CD4-positive, alpha-beta T cell (primary cell): ENCODE measurements around the gene FAAH2. TPM values are rescaled to one million over a fixed set of nuclear protein-coding genes. Genes with fewer than 3 reads are reported as not detected.

Experiments used
- ATAC-seq: fragments of 200-7000 bp; cut with Tn5 transposase; one replicate; pipeline ENCODE4 v1.10.0; 2022; ENCODE audit warnings: mild to moderate bottlenecking; ENCODE audit not compliant: poor library complexity
- CTCF ChIA-PET: fragments of 350-600 bp; sonication (Branson Sonifier 250); formaldehyde crosslinking; loops from one replicate; lab custom pipeline; 2021; ENCODE audit warnings: antibody characterized with exemption, inconsistent platforms; lab: Charles Lee
- POLR2A ChIA-PET: fragments of 350-600 bp; sonication (Branson Sonifier 250); formaldehyde crosslinking; loops from one replicate; lab custom pipeline; 2021; ENCODE audit warnings: antibody characterized with exemption, inconsistent platforms; lab: Charles Lee
- DNase-seq, 14 experiments: peaks; one replicate each; pipeline ENCODE4 v3.0.0-alpha.2; 2013 to 2020; ENCODE audit warnings: mixed read lengths in 2 of 14
- H3K27ac ChIP-seq, 2 donors: one replicate each; pipeline versions ENCODE4 v1.5.1 to v1.7.0; 2013; ENCODE audit warnings: low read length in 2 of 2, low read depth in 1 of 2, mild to moderate bottlenecking in 1 of 2
- H3K27me3 ChIP-seq, 2 experiments: 1 replicate in 1 of 2; 2 replicates in 1 of 2; pipeline versions ENCODE4 v1.6.1 to v1.7.0; 2013; ENCODE audit warnings: low read length in 2 of 2, control low read depth in 1 of 2, mild to moderate bottlenecking in 1 of 2, moderate library complexity in 1 of 2; ENCODE audit not compliant: insufficient read depth in 2 of 2, control insufficient read depth in 1 of 2
- H3K36me3 ChIP-seq: one replicate; pipeline ENCODE4 v1.6.1; 2013; ENCODE audit warnings: low read length, control low read depth; ENCODE audit not compliant: insufficient read depth
- H3K4me1 ChIP-seq: one replicate; pipeline ENCODE4 v1.6.1; 2013; ENCODE audit warnings: low read length, control low read depth; ENCODE audit not compliant: insufficient read depth
- H3K4me3 ChIP-seq: one replicate; pipeline ENCODE4 v1.5.1; 2013; ENCODE audit warnings: mild to moderate bottlenecking, low read length, moderate library complexity
- H3K9me3 ChIP-seq, 2 experiments: 1 replicate in 1 of 2; 2 replicates in 1 of 2; pipeline versions ENCODE4 v1.6.1 to v1.7.0; 2013; ENCODE audit warnings: low read length in 2 of 2, mild to moderate bottlenecking in 2 of 2, control low read depth in 1 of 2, moderate library complexity in 1 of 2; ENCODE audit not compliant: control insufficient read depth in 1 of 2, insufficient read depth in 1 of 2
- H3K27ac Mint-ChIP-seq: one replicate; pipeline ENCODE4 v1.8.0; 2020; ENCODE audit warnings: mixed read lengths
- H3K27me3 Mint-ChIP-seq: one replicate; pipeline ENCODE4 v1.8.0; 2021; ENCODE audit warnings: mixed read lengths
- H3K36me3 Mint-ChIP-seq: one replicate; pipeline ENCODE4 v1.8.0; 2021; ENCODE audit warnings: low read depth, mixed read lengths
- H3K4me1 Mint-ChIP-seq: one replicate; pipeline ENCODE4 v1.8.0; 2021; ENCODE audit warnings: low read depth, mixed read lengths
- H3K4me3 Mint-ChIP-seq: one replicate; pipeline ENCODE4 v1.8.0; 2020; ENCODE audit warnings: mild to moderate bottlenecking, mixed read lengths
- H3K9me3 Mint-ChIP-seq: one replicate; pipeline ENCODE4 v1.8.0; 2020; ENCODE audit warnings: mixed read lengths
- intact Hi-C, 2 experiments: fragments of 100-400 bp; cut with DNase I in 1 of 2; cut with micrococcal nuclease in 1 of 2; formaldehyde crosslinking; loops; one replicate each; pipeline versions ENCODE4 v1.15.1 to v1.9.0; 2023 to 2025; cut with DNase I, micrococcal nuclease
- total RNA-seq, 174 experiments: library from RNA in 2 of 174; stranded (reverse) in 2 of 174; gene quantifications; one replicate each; pipeline ENCODE4 v1.2.3 and lab custom pipeline; 2021 to 2026
- TF ChIP-seq, protein P1 (sequence below): fragments of 200-600 bp; IDR thresholded peaks from one replicate; pipeline ENCODE4 v1.8.0; 2022; ENCODE audit warnings: antibody characterized with exemption, mild to moderate bottlenecking

FAAH2 gene
- total RNA-seq, 2 experiments from 2014 or later, result 5.1 to 7.4 TPM

DNA sequence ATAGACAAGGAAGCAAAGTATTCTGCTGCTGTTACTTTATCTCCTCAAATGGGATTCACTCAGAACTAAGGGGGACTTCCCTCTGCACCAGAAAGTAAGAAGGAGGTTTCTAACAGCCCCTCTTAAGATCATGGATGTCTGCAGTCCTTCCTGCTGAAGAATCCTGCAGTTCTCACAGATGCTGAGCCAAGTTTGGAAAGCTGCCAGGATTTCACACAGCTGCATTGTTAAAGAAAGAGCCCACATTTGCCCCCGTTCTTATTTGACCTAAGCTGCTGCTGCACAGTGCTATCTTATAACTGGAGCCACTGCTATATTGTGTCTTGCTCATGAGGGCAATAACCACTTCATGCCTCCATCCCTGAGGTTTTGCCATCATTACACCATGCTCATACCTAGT lies 81.1 kb downstream of the FAAH2 start:
- H3K4me3 Mint-ChIP-seq, result no peak overlapping the region
- intact Hi-C loops, result no loop called here
- H3K36me3 Mint-ChIP-seq, result peaks cover 70% of the 10 kb centered on the region
- Histone ChIP-seq H3K27ac (no peak overlapping the region), H3K36me3 (peaks cover 2% of the 10 kb centered on the region), H3K4me3 (no peak overlapping the region), H3K9me3 (peaks cover 0 to 5% of the 10 kb centered on the region in 2 experiments), H3K27me3 (no peaks in the 10 kb centered on the region), H3K4me1 (no peaks in the 10 kb centered on the region)
- H3K27me3 Mint-ChIP-seq, result no peaks in the 10 kb centered on the region
- H3K4me1 Mint-ChIP-seq, result no peaks in the 10 kb centered on the region
- TF ChIP-seq, protein P1, sequence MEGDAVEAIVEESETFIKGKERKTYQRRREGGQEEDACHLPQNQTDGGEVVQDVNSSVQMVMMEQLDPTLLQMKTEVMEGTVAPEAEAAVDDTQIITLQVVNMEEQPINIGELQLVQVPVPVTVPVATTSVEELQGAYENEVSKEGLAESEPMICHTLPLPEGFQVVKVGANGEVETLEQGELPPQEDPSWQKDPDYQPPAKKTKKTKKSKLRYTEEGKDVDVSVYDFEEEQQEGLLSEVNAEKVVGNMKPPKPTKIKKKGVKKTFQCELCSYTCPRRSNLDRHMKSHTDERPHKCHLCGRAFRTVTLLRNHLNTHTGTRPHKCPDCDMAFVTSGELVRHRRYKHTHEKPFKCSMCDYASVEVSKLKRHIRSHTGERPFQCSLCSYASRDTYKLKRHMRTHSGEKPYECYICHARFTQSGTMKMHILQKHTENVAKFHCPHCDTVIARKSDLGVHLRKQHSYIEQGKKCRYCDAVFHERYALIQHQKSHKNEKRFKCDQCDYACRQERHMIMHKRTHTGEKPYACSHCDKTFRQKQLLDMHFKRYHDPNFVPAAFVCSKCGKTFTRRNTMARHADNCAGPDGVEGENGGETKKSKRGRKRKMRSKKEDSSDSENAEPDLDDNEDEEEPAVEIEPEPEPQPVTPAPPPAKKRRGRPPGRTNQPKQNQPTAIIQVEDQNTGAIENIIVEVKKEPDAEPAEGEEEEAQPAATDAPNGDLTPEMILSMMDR, result no peak
- no peak for ATAC-seq
- H3K27ac Mint-ChIP-seq, result no peak overlapping the region
- no peaks in the 10 kb centered on the region for H3K9me3 Mint-ChIP-seq
- ChIA-PET POLR2A (no interaction called here), CTCF (no interaction called here)
- DNase-seq, result no peak

DNA sequence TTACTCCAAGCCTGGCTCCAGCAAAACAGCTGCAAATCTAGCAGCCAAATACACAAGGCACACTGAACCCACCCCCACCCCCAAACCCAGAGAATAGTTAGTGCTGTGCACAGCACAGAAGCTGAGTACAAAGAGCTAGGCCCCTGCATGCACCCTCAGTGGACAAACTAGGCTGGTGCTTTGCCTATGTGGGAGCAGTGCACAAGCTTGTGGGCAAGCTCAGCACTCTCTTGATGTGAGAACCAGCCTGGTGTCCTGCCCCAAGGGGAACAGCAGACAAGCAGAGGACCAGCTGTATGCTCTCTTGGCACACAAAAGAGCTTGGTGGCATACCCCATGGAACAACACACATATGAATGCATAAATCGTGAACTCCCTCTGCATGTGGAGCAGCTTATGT lies 81.7 kb downstream of the FAAH2 start:
- Mint-ChIP-seq H3K4me3 (no peak overlapping the region), H3K4me1 (no peaks in the 10 kb centered on the region), H3K27ac (no peak overlapping the region), H3K27me3 (no peaks in the 10 kb centered on the region), H3K36me3 (peaks cover 70% of the 10 kb centered on the region), H3K9me3 (no peaks in the 10 kb centered on the region)
- ChIA-PET CTCF (interaction anchor here (0.6 kb wide), 1 partner anchor 402 kb away, joined by 5 read pairs; no protein-coding TSS in a partner anchor), POLR2A (no interaction called here)
- no peaks in the 10 kb centered on the region for H3K27me3 ChIP-seq
- no peak overlapping the region for H3K4me3 ChIP-seq
- TF ChIP-seq, protein P1, result no peak
- DNase-seq (no peak), ATAC-seq (no peak)
- peaks cover 0 to 5% of the 10 kb centered on the region in 2 experiments for H3K9me3 ChIP-seq
- H3K4me1 ChIP-seq, result no peaks in the 10 kb centered on the region
- H3K27ac ChIP-seq, result no peak overlapping the region
- H3K36me3 ChIP-seq, result peaks cover 2% of the 10 kb centered on the region
- intact Hi-C loops, result no loop called here

GRCh38 chrX:57379296-57379695 lies 92.8 kb downstream of the FAAH2 start:
- Histone ChIP-seq H3K27ac (no peak overlapping the region), H3K36me3 (peaks cover 9% of the 10 kb centered on the region), H3K4me3 (no peak overlapping the region), H3K27me3 (no peaks in the 10 kb centered on the region), H3K4me1 (no peaks in the 10 kb centered on the region), H3K9me3 (no peaks in the 10 kb centered on the region)
- intact Hi-C loops, result no loop called here
- no peak for ATAC-seq
- DNase-seq, result no peak
- H3K4me3 Mint-ChIP-seq, result no peak overlapping the region
- peaks cover 71% of the 10 kb centered on the region for H3K36me3 Mint-ChIP-seq
- no peak overlapping the region for H3K27ac Mint-ChIP-seq
- no peaks in the 10 kb centered on the region for H3K9me3 Mint-ChIP-seq
- CTCF ChIA-PET, result no interaction called here
- no peaks in the 10 kb centered on the region for H3K27me3 Mint-ChIP-seq
- POLR2A ChIA-PET, result no interaction called here
- TF ChIP-seq, protein P1, result no peak
- H3K4me1 Mint-ChIP-seq, result no peaks in the 10 kb centered on the region
